Measurements from ENCODE around the gene EXOC2.
"Not testable (repeated sequence)": the region's sequence is repeated elsewhere in the genome, so short reads cannot be mapped to it uniquely, and the experiment has no call there.

Gene EXOC2

GRCh38 chr6:582370-582769 lies 110.6 kb downstream of the EXOC2 start:
- TF ChIP-seq POLR2A (IDR thresholded peaks at IDR 0.05; ENCODE audit: low read depth, low read length) (no peak), PAX5 (IDR thresholded peaks at IDR 0.05; ENCODE audit: insufficient read depth, low read length, severe bottlenecking) (no peak), POU2F2 (IDR thresholded peaks at IDR 0.05; ENCODE audit: low read depth, low read length) (no peak), TAF1 (IDR thresholded peaks at IDR 0.05; ENCODE audit: low read depth, low read length) (no peak)
- FAIRE-seq = no peak

GRCh38 chr6:579339-579738 lies 113.6 kb downstream of the EXOC2 start:
- no peak for FAIRE-seq
- no peak for DNase-seq (ENCODE audit: insufficient read length, low spot score)
- TF ChIP-seq POLR2AphosphoS5 (IDR thresholded peaks at IDR 0.05; ENCODE audit: low read depth, low read length) (no peak), POU2F2 (IDR thresholded peaks at IDR 0.05; ENCODE audit: low read depth, low read length) (no peak), POLR2A (IDR thresholded peaks at IDR 0.05; ENCODE audit: low read depth, low read length) (no peak), PAX5 (IDR thresholded peaks at IDR 0.05; ENCODE audit: insufficient read depth, low read length, severe bottlenecking) (no peak), SPI1 (IDR thresholded peaks at IDR 0.05; ENCODE audit: low read depth, low read length) (no peak), TAF1 (IDR thresholded peaks at IDR 0.05; ENCODE audit: low read depth, low read length) (no peak)

More at GRCh38 chr6:582370-582769, 110.6 kb downstream of the EXOC2 start:
- DNase-seq (ENCODE audit: insufficient read length, low spot score) = no peak

GRCh38 chr6:572596-573265 lies 120.2 kb downstream of the EXOC2 start:
- TF ChIP-seq TAF1 (IDR thresholded peaks at IDR 0.05; ENCODE audit: low read depth, low read length) (no peak), POLR2A (IDR thresholded peaks at IDR 0.05; ENCODE audit: low read depth, low read length) (no peak), POLR2AphosphoS5 (IDR thresholded peaks at IDR 0.05; ENCODE audit: low read depth, low read length) (no peak), SPI1 (IDR thresholded peaks at IDR 0.05; ENCODE audit: low read depth, low read length) (no peak), PAX5 (IDR thresholded peaks at IDR 0.05; ENCODE audit: insufficient read depth, low read length, severe bottlenecking) (no peak)
- DNase-seq (ENCODE audit: insufficient read length, low spot score) = no peak
- no peak for FAIRE-seq

GRCh38 chr6:571892-572291 lies 121.0 kb downstream of the EXOC2 start:
- DNase-seq (ENCODE audit: insufficient read length, low spot score) (no peak), FAIRE-seq (no peak)
- TF ChIP-seq SPI1 (IDR thresholded peaks at IDR 0.05; ENCODE audit: low read depth, low read length) = no peak
- no peak for TF ChIP-seq PAX5 (IDR thresholded peaks at IDR 0.05; ENCODE audit: insufficient read depth, low read length, severe bottlenecking)
- TF ChIP-seq POLR2A (IDR thresholded peaks at IDR 0.05; ENCODE audit: low read depth, low read length) = no peak
- no peak for TF ChIP-seq POLR2AphosphoS5 (IDR thresholded peaks at IDR 0.05; ENCODE audit: low read depth, low read length)
- no peak for TF ChIP-seq TAF1 (IDR thresholded peaks at IDR 0.05; ENCODE audit: low read depth, low read length)

GRCh38 chr6:570825-571224 lies 122.1 kb downstream of the EXOC2 start:
- TF ChIP-seq TAF1 (IDR thresholded peaks at IDR 0.05; ENCODE audit: low read depth, low read length) (no peak), POLR2AphosphoS5 (IDR thresholded peaks at IDR 0.05; ENCODE audit: low read depth, low read length) (no peak), POU2F2 (IDR thresholded peaks at IDR 0.05; ENCODE audit: low read depth, low read length) (no peak), SPI1 (IDR thresholded peaks at IDR 0.05; ENCODE audit: low read depth, low read length) (no peak), POLR2A (IDR thresholded peaks at IDR 0.05; ENCODE audit: low read depth, low read length) (no peak), PAX5 (IDR thresholded peaks at IDR 0.05; ENCODE audit: insufficient read depth, low read length, severe bottlenecking) (no peak)
- no peak for DNase-seq (ENCODE audit: insufficient read length, low spot score)
- FAIRE-seq = no peak

- TF ChIP-seq POLR2A (IDR thresholded peaks at IDR 0.05; ENCODE audit: low read depth, low read length) (no peak), TAF1 (IDR thresholded peaks at IDR 0.05; ENCODE audit: low read depth, low read length) (no peak), POU2F2 (IDR thresholded peaks at IDR 0.05; ENCODE audit: low read depth, low read length) (no peak), POLR2AphosphoS5 (IDR thresholded peaks at IDR 0.05; ENCODE audit: low read depth, low read length) (no peak), PAX5 (IDR thresholded peaks at IDR 0.05; ENCODE audit: insufficient read depth, low read length, severe bottlenecking) (no peak), SPI1 (IDR thresholded peaks at IDR 0.05; ENCODE audit: low read depth, low read length) (no peak)
- no peak for DNase-seq (ENCODE audit: insufficient read length, low spot score)
- FAIRE-seq = no peak
Measured at GRCh38 chr6:568954-569523, 123.9 kb downstream of the EXOC2 start.

- TF ChIP-seq PAX5 (IDR thresholded peaks at IDR 0.05; ENCODE audit: insufficient read depth, low read length, severe bottlenecking) (no peak), TAF1 (IDR thresholded peaks at IDR 0.05; ENCODE audit: low read depth, low read length) (no peak), POLR2AphosphoS5 (IDR thresholded peaks at IDR 0.05; ENCODE audit: low read depth, low read length) (no peak), POU2F2 (IDR thresholded peaks at IDR 0.05; ENCODE audit: low read depth, low read length) (no peak), POLR2A (IDR thresholded peaks at IDR 0.05; ENCODE audit: low read depth, low read length) (no peak), SPI1 (IDR thresholded peaks at IDR 0.05; ENCODE audit: low read depth, low read length) (no peak)
- DNase-seq (ENCODE audit: insufficient read length, low spot score) (no peak), FAIRE-seq (no peak)
Measured at GRCh38 chr6:568085-568484, 124.9 kb downstream of the EXOC2 start.

GRCh38 chr6:563863-564262 lies 129.1 kb downstream of the EXOC2 start:
- no peak for TF ChIP-seq POLR2A (IDR thresholded peaks at IDR 0.05; ENCODE audit: low read depth, low read length)
- TF ChIP-seq SPI1 (IDR thresholded peaks at IDR 0.05; ENCODE audit: low read depth, low read length) = no peak
- TF ChIP-seq PAX5 (IDR thresholded peaks at IDR 0.05; ENCODE audit: insufficient read depth, low read length, severe bottlenecking) = no peak
- no peak for TF ChIP-seq POU2F2 (IDR thresholded peaks at IDR 0.05; ENCODE audit: low read depth, low read length)
- no peak for TF ChIP-seq TAF1 (IDR thresholded peaks at IDR 0.05; ENCODE audit: low read depth, low read length)
- TF ChIP-seq POLR2AphosphoS5 (IDR thresholded peaks at IDR 0.05; ENCODE audit: low read depth, low read length) = no peak
- no peak for FAIRE-seq
- DNase-seq (ENCODE audit: insufficient read length, low spot score) = no peak

GRCh38 chr6:562052-562676 lies 130.8 kb downstream of the EXOC2 start:
- no peak for TF ChIP-seq SPI1 (IDR thresholded peaks at IDR 0.05; ENCODE audit: low read depth, low read length)
- no peak for TF ChIP-seq POU2F2 (IDR thresholded peaks at IDR 0.05; ENCODE audit: low read depth, low read length)
- no peak for TF ChIP-seq POLR2AphosphoS5 (IDR thresholded peaks at IDR 0.05; ENCODE audit: low read depth, low read length)
- no peak for TF ChIP-seq POLR2A (IDR thresholded peaks at IDR 0.05; ENCODE audit: low read depth, low read length)
- TF ChIP-seq TAF1 (IDR thresholded peaks at IDR 0.05; ENCODE audit: low read depth, low read length) = no peak
- no peak for TF ChIP-seq PAX5 (IDR thresholded peaks at IDR 0.05; ENCODE audit: insufficient read depth, low read length, severe bottlenecking)
- DNase-seq (ENCODE audit: insufficient read length, low spot score) (no peak), FAIRE-seq (no peak)

- DNase-seq (ENCODE audit: insufficient read length, low spot score); FAIRE-seq: not testable (repeated sequence)
Measured at GRCh38 chr6:561335-561734, 131.6 kb downstream of the EXOC2 start.
